ENCODE results near the gene HLA-DQB2. TPM values are rescaled to one million over a fixed set of nuclear protein-coding genes. Genes with fewer than 3 reads are reported as not detected.

The HLA-DQB2 gene
- total and polyA plus RNA-seq, 9 of the 15 experiments (the other 6 are each of a cell fraction or from before 2014, with no cell fraction given): not detected

- TF ChIP-seq ZC3H4 (CRISPR knock-in tag; IDR thresholded peaks at IDR 0.05; ENCODE audit: borderline replicate concordance) (no peak), L3MBTL2 (IDR thresholded peaks at IDR 0.05) (no peak), ZKSCAN8 (CRISPR knock-in tag; IDR thresholded peaks at IDR 0.05) (no peak), THAP12 (CRISPR knock-in tag; IDR thresholded peaks at IDR 0.05) (no peak)
- TF ChIP-seq, protein P1, sequence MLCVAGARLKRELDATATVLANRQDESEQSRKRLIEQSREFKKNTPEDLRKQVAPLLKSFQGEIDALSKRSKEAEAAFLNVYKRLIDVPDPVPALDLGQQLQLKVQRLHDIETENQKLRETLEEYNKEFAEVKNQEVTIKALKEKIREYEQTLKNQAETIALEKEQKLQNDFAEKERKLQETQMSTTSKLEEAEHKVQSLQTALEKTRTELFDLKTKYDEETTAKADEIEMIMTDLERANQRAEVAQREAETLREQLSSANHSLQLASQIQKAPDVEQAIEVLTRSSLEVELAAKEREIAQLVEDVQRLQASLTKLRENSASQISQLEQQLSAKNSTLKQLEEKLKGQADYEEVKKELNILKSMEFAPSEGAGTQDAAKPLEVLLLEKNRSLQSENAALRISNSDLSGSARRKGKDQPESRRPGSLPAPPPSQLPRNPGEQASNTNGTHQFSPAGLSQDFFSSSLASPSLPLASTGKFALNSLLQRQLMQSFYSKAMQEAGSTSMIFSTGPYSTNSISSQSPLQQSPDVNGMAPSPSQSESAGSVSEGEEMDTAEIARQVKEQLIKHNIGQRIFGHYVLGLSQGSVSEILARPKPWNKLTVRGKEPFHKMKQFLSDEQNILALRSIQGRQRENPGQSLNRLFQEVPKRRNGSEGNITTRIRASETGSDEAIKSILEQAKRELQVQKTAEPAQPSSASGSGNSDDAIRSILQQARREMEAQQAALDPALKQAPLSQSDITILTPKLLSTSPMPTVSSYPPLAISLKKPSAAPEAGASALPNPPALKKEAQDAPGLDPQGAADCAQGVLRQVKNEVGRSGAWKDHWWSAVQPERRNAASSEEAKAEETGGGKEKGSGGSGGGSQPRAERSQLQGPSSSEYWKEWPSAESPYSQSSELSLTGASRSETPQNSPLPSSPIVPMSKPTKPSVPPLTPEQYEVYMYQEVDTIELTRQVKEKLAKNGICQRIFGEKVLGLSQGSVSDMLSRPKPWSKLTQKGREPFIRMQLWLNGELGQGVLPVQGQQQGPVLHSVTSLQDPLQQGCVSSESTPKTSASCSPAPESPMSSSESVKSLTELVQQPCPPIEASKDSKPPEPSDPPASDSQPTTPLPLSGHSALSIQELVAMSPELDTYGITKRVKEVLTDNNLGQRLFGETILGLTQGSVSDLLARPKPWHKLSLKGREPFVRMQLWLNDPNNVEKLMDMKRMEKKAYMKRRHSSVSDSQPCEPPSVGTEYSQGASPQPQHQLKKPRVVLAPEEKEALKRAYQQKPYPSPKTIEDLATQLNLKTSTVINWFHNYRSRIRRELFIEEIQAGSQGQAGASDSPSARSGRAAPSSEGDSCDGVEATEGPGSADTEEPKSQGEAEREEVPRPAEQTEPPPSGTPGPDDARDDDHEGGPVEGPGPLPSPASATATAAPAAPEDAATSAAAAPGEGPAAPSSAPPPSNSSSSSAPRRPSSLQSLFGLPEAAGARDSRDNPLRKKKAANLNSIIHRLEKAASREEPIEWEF (CRISPR knock-in tag; IDR thresholded peaks at IDR 0.05): no peak
- TF ChIP-seq, protein P2, sequence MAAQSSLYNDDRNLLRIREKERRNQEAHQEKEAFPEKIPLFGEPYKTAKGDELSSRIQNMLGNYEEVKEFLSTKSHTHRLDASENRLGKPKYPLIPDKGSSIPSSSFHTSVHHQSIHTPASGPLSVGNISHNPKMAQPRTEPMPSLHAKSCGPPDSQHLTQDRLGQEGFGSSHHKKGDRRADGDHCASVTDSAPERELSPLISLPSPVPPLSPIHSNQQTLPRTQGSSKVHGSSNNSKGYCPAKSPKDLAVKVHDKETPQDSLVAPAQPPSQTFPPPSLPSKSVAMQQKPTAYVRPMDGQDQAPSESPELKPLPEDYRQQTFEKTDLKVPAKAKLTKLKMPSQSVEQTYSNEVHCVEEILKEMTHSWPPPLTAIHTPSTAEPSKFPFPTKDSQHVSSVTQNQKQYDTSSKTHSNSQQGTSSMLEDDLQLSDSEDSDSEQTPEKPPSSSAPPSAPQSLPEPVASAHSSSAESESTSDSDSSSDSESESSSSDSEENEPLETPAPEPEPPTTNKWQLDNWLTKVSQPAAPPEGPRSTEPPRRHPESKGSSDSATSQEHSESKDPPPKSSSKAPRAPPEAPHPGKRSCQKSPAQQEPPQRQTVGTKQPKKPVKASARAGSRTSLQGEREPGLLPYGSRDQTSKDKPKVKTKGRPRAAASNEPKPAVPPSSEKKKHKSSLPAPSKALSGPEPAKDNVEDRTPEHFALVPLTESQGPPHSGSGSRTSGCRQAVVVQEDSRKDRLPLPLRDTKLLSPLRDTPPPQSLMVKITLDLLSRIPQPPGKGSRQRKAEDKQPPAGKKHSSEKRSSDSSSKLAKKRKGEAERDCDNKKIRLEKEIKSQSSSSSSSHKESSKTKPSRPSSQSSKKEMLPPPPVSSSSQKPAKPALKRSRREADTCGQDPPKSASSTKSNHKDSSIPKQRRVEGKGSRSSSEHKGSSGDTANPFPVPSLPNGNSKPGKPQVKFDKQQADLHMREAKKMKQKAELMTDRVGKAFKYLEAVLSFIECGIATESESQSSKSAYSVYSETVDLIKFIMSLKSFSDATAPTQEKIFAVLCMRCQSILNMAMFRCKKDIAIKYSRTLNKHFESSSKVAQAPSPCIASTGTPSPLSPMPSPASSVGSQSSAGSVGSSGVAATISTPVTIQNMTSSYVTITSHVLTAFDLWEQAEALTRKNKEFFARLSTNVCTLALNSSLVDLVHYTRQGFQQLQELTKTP (IDR thresholded peaks at IDR 0.05; ENCODE audit: low read depth in 1 of 2, partially characterized antibody in 2 of 2): no peak
- FAIRE-seq: no peak
These were observed 31.2 kb upstream of the HLA-DQB2 start for GRCh38 chr6:32794510-32794909.

More at GRCh38 chr6:32794510-32794909, 31.2 kb upstream of the HLA-DQB2 start:
- Histone ChIP-seq H3K79me2 (ENCODE audit: control insufficient read depth, insufficient read depth, low read length) (no peaks in the 10 kb centered on the region), H3K9me1 (ENCODE audit: control insufficient read depth, insufficient read depth, low read length) (no peaks in the 10 kb centered on the region), H3K9me3 (replicated peaks; ENCODE audit: control insufficient read depth, insufficient read depth, low read depth, low read length) (no peaks in the 10 kb centered on the region), H3K9ac (ENCODE audit: insufficient read depth in 1 of 2, low read depth in 2 of 2, low read length in 2 of 2) (no peak overlapping the region), H3K4me3 (no peak overlapping the region), H3K27ac (ENCODE audit: extremely low read depth, low read depth, low read length) (no peak overlapping the region), H4K20me1 (replicated peaks; ENCODE audit: control insufficient read depth, insufficient read depth, low read length) (no peaks in the 10 kb centered on the region), H3K4me2 (ENCODE audit: insufficient read depth, low read length) (no peak overlapping the region), H3K27me3 (ENCODE audit: control insufficient read depth in 2 of 2, insufficient read depth in 2 of 2, low read length in 2 of 2) (peaks cover 32 to 34% of the 10 kb centered on the region in 2 experiments), H3K36me3 (ENCODE audit: control insufficient read depth, insufficient read depth, low read length) (no peaks in the 10 kb centered on the region), H3K4me1 (replicated peaks in 1 of 2; ENCODE audit: control insufficient read depth in 2 of 2, insufficient read depth in 2 of 2, low read length in 2 of 2) (no peaks in the 10 kb centered on the region), H2AFZ (ENCODE audit: low read depth, low read length) (no peak overlapping the region)
- BruUV-seq (replicated peaks): no TSS peak
- intact Hi-C loops (cut with micrococcal nuclease): no loop called here
- in situ Hi-C loops (cut with MboI): loop anchor here (5.0 kb wide), 1 partner anchor 547 kb away; no protein-coding TSS in a partner anchor
- no peak for ATAC-seq
- ChIA-PET POLR2A (interaction anchor here (1.1 kb wide), 1 partner anchor 77 kb away, joined by 4 read pairs; no protein-coding TSS in a partner anchor), CTCF (ENCODE audit: low intra/inter-chr PET ratio) (interaction anchor here (0.6 to 1.3 kb wide), 3 partner anchors 355 to 381 kb away, joined by 3 to 4 read pairs (median 3); partner anchors contain the start of gene HLA-DRA)
- 0% methylated on average over 2 of the region's 2 CpGs for WGBS (ENCODE audit: insufficient coverage, low coverage, missing lambda C conversion rate)
- DNase-seq (ENCODE audit: extremely low read depth in 1 of 4, low spot score in 3 of 4): no peak
